ENCODE results near the gene CDC45.

Gene CDC45

DNA sequence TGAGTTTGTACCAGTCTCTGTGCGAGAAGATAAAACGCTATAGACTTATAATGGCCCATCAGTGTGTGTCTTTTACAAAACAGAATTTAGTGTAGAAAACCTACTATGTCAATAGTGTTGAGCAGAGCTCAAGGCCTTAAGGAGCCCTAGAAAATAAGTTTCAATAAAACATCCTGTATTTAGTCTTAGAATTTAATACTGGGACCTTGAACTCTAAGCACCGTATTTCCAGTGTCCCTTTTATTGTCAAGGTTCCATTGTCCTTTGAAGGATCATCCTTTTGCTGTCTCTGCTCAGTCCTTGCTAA lies 16.6 kb downstream of the CDC45 start:
- DNase-seq (ENCODE audit: low read depth in 2 of 2): no peak

DNA sequence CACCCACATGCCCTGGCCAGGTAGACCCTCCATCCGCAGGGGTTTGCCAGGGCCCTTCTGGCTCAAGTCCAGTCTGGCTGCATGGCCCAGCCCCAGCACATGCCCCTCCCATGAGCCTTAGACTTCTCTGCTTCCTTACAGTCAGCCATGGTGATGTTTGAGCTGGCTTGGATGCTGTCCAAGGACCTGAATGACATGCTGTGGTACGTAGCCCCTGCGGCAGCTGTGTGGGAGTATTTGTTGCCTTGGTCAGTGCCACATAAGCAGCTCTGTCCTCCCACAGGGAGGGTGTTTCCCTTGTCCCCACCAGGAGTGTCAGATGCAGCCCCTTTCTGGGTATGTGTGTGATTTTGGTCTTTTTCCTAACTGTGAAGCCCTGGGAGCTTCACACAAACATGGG lies 17.5 kb downstream of the CDC45 start:
- DNase-seq (ENCODE audit: low read depth in 2 of 2): no peak

DNA sequence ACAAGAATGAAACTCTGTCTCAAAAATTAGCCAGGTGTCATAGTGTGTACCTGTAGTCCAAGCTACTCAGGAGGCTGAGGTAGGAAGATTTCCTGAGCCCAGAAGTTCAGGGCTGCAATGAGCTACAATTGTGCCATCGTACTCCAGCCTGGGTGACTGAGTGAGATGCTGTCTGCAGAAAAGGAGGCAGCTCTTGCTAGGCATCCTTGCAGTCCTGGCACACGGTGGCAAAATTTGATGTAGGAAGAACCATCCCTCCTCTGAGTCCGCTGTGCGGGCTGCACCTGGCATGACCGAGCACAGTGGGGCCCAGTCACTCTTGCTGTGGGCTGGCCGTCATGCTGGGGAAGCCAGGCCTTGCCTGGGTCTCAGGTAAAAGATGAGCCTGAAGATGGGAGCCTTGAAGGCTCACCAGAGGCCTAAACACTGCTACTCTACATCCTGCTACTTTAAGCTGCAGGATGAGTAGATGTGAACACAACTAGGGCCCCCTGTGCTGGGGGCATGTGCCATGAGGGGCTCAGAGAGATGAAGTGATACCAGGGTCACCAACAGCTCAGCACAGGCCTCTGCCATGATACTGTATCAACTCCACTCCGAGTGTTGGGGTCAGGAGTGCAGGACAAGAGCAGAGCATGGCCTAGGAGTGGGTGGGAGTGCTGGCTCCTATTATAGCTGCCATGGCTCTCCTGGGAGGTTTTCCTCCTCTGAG lies 18.6 kb downstream of the CDC45 start:
- DNase-seq (ENCODE audit: low read depth in 2 of 2): no peak

DNA sequence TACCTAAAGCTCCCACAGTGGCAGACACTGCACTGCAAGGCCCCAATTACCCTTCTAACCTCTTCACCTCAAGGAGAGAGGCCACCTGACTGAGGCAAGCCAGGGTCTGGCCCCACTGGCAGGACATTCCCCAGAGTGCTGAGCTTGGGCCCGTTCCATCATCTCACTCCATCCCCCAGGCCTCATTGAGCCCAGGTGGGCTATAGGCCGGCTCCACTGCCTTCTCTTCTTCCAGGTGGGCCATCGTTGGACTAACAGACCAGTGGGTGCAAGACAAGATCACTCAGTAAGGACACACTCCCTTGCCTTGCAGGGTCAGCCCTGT lies 19.1 kb downstream of the CDC45 start:
- no peak for DNase-seq (ENCODE audit: low read depth in 2 of 2)

DNA sequence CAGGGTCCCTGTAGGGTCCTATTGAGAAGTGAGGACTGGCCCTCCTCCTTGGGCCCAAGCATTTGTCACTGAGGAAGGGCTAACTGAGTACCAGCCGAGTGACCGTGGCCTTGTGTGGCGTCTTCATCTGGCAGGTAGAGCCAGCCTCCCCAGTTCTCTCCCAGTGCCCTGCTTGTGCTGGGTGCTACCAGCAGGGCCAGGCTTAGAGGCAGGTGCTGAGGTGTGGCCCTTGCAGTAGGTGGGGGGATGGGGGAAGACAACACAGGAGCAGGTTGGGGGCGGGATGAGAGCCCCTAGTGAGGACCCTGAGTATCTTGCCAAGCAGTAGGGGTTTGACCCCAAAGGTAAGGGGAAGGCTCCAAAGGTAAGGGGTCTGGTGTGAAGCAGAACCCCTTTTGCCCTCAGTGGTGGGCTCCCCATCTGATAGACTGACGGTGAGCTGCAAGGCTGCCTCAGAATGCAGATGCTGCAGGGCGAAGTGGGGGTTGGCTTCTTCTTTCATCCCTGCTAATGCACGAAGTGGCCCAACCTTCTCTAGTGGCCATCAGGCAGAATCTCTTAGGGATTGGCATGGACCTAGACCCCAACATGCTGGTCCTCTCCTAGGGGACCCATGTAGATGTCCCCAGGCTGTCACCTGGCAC lies 19.6 kb downstream of the CDC45 start:
- DNase-seq (ENCODE audit: low read depth in 2 of 2): no peak

DNA sequence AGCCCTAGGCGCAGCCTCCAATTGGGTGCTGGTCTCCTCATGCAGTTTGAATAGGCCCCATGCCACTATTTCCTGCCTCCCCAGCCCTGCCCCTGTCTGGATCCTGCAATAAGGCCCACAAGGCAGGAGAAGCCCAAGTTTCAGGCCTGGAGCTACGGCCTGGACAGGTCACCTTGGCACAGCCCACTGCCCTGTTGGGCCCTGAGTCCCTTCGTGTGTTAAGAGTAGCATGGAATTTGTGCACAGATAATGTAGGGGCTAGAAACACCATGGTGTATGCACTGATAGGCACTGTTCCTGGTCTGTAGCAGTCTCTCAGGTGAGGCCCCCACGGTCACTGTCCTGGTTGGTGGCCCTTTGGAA lies 20.1 kb downstream of the CDC45 start:
- no peak for DNase-seq (ENCODE audit: low read depth in 2 of 2)

DNA sequence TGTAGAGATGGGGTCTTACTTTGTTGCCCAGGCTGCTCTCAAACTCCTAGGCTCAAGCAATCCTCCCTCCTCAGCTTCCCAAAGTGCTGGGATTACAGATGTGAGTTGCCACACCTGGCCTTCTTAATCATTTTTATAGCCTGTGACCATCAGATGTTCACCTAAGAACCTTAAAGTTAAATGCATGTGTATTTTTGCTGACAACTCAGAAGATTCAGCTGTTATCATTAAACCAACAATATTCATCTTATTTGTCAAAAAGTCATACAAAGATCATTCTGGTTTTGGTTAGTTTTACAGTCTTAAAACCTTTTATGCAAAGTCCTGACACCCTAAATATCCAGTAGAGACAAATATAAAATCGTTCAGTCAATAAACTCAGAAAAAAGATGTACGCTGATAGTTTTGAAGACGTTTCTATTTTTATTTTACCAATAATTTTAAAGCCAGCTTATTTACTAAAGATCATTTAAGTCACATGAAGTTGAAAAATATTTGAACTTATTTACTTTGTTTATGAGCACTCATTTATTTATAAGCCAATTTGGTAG lies 22.3 kb downstream of the CDC45 start:
- DNase-seq (ENCODE audit: low read depth in 2 of 2): no peak

DNA sequence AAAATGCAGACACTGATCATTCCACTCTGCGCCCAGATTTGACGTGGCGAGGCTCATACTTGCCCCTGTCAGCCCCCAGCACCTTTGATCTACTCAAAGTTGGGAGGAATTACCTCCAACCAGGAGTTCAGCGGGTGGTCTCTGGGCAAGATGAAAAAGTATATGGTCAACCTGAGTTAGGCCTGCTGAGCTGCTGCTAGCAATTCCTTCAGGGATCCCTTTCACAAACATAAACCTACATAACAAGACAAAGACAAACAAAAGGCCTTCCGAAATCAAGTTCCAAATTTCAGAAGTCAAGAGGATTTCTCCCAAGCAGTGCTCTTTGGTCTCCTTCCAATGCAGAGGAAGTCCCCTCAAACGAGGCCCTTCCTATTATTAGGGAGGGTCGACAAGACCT lies 23.6 kb downstream of the CDC45 start:
- no peak for DNase-seq (ENCODE audit: low read depth in 2 of 2)

DNA sequence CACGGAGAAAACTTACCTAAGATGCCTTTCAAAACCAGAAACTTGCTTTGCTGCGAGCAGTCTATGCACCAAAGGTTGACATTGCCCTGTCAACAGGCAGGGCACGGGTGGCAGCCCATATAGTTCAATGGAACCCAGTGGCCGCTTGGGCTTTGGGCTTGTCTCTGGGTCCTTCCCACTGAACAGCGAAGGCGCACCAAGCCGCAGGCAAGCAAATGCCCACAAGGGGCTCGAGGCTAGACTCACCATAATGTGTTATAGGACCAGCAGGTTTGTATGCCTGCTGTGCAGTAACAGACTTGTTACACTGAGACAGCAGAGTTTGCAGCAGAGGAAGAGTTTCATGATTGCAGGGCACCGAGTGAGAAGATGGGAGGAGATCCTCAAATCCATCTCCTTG lies 24.1 kb downstream of the CDC45 start:
- DNase-seq (ENCODE audit: low read depth in 2 of 2): no peak

DNA sequence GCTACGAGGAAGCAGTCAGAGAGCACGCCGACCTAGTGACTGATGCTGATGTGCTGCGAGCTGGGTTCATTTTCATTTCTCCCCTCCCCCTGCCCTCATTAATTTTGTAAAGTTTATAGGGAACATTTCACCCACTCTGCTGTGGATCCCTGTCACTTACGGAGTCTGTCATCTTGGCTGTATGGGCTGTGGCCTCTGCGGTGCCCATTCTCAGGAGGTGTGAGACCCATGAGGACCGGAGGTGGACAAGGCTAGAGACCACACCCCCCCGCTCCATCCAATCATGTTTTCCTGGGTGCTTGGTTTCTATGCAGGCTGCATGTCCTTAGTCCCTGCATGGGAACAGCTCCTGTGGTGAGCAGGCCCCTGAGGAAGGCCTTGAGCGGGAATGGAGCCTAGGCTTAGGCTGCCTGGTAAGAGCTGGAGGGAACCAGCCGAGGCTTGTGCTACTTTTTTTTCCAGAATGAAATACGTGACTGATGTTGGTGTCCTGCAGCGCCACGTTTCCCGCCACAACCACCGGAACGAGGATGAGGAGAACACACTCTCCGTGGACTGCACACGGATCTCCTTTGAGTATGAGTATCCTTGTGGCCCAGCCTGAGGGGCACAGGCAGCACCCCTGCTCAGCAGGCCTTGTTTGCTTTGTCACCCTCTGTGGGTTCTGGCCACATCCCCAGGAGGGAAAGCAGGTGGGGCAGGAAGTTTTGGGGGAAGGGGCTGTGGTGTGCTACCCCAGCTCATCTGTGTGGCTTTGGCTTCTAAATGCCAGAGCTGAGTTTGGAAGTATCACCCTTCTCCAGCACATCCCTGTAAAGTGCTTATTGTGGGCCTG lies 25.4 kb downstream of the CDC45 start:
- DNase-seq (ENCODE audit: low read depth in 2 of 2): no peak

DNA sequence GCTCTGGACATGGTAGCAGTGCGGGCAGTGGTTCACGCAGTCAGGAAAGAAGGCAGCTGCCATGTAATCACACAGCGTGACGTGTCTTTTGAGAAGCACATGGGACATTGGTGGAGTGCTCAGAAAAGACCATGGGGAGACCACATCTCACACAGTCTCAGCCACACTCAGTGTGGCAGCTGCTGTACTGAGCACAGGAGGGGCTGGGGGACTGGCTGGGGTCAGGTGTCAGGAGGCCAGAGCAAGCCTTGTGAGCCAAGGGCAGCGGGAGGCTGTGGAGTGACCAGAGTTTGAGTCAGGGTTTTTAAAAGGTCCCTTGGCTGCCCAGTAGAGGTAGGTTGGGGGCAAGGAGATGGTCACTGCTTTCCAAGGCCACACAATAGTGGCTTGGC lies 26.0 kb downstream of the CDC45 start:
- no peak for DNase-seq (ENCODE audit: low read depth in 2 of 2)

DNA sequence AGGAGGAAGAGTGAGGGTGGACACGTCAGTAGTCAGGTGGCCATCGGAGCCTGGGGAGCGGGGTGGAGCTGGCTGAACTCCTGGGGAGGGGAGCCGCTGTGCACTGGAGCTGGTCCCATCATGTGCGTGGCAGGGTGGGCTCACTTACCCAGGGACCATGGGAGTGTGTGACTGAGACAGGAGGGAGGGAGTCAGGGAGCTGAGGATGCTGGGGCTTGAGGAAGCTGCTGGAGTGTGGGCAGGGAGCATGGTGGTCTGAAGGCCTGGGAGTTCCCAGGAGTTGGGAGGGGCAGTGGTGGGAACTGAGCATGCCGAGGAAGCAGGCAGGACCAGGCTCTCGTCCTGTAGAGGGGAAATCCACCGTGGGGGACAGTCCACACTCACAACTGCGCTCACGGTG lies 26.5 kb downstream of the CDC45 start:
- DNase-seq (ENCODE audit: low read depth in 2 of 2): no peak

DNA sequence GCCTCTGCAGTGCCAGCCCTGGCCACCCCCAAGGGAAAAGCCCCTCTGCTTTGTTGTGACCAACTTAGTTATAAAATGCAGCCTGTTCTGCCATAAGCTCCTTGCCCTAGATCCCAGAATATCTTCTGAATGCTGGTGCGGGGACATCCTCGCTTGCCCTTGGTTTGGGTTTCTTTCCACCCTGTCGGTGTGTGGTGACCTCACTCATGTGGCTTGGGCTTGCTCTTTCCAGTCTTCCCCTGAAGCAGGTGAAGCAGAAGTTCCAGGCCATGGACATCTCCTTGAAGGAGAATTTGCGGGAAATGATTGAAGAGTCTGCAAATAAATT lies 27.8 kb downstream of the CDC45 start:
- DNase-seq (ENCODE audit: low read depth in 2 of 2): no peak

DNA sequence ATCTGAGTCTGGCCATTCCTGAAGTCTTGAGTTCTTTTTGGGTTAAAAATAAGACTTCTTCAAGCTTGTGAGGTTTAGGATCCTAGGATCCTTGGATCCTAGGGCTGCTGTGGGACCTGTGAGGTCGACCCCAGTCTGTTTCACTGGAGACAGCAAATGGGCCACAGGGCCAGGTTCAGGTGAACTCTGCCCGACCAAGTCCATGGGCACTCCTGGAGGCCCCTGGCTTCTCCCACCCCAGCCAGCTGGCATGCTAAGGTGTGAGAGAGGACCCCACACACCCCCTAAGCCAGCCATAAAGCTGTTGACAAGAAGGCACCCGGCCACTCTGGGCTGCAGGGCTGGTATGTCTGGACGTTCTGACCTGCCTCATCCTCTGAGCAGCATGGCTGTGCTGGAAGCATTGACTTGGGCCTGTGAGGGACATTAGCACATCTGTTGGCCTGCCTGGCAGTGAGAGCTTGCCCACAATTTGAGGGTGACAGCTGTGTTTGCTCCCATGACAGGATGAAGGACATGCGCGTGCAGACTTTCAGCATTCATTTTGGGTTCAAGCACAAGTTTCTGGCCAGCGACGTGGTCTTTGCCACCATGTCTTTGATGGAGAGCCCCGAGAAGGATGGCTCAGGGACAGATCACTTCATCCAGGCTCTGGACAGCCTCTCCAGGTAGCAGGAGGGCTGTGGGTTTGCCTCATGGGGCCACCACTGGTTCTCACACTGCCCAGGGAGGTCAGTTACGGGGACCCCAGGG lies 28.5 kb downstream of the CDC45 start:
- no peak for DNase-seq (ENCODE audit: low read depth in 2 of 2)

DNA sequence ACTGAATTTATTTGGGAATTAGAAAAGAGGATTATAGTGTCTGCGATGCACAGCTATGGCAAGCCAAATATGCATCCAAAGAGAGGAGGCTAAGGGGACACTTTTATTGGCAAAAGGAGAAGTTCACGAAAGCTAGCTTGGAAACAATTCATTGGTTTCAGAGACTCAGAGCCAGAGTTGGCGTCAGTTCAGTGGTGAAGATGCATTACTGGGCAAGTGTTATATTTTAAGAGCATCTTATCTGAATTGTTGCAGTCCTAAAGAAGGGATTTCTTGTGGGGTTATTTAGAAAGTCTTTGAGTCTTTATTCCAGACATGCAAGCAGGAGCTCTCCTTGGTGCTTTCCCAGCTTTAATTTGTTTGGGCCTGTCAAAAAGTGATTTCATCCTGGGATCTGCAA lies 29.5 kb downstream of the CDC45 start:
- DNase-seq (ENCODE audit: low read depth in 2 of 2): no peak

DNA sequence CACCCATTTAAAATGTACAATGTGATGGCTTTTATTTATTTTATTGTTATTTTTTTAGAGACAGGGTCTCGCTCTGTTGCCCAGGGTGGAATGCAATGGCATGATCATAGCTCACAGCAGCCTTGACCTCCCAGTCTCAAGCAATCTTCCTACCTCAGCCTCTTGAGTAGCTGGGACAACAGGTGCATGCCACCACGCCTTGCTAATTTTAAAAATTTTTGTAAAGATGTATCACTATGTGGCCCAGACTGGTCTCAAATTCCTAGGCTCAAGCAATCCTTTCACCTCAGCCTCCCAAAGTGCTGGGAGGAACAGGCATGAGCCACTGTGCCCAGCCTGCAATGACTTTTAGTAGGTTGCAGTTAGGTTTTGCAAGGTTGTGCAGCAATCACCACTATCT lies 30.2 kb downstream of the CDC45 start:
- no peak for DNase-seq (ENCODE audit: low read depth in 2 of 2)

DNA sequence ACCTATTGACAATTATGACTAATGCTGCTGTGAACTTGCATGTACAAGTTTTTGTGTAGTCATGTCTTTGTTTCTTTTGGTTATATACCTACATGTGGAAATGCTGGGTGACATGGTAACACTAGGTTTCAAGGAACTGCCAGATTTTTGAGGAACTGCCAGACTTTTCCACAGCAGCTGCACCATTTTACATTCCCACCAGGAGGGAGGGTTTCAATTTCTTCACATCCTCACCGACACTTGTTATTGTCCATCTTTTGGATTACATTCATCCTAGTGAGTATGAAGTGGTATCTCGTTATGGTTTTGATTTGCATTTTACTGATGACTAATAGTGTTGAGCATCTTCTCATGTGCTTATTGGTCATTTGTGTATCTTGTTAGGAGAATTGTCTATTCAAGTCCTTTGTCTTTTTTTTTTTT lies 31.2 kb downstream of the CDC45 start:
- DNase-seq (ENCODE audit: low read depth in 2 of 2): no peak

DNA sequence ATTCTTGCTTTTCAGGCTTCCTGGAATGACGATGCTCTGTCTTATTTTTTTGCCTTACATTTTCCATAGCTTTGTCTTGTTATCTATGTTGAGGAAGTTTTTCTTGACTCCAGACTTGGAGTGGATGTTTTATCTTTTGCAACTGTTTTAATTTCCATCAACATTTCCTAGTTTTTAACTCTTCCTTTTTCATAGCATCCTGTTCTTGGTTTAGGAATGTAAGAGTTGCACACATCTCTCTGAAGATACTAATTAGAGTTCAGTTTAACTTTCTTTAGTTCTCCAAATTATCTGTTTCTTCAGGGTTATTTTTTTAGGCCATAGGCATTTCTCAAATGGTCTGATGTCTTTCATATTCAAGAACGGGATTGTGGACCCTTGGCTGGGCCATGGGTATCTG lies 34.1 kb downstream of the CDC45 start:
- no peak for DNase-seq (ENCODE audit: low read depth in 2 of 2)

DNA sequence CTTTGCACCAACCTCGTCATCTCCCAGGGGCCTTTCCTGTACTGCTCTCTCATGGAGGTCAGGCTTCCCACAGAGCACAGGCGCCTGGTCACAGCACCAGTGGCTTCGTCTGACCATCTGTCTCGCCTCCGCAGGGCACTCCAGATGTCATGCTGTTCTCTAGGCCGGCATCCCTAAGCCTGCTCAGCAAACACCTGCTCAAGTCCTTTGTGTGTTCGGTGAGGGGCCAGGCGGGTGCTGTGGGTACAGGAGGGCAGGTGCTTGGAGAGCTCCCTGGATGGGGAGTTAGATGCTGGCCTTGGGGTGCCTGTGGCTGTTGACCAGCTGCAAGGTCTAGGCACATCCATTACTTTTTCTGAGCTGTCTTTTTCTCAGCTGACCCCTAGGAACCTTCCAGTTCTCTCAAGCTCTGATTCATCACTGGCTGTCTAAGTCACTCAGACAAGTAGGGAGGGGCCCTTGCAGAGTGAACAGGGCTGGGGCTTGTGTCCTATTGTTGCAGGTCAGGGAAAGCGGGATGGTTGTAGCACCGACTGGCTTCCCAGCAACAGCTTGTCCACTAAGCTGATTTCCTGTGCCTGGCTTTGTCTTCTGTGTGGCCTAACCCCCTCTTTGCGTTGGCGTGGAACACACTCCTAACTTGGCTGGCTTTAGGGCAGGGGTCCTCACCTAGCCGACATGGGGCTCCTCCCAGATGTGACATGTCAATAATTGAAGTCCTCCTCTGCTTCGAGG lies 35.3 kb downstream of the CDC45 start:
- no peak for DNase-seq (ENCODE audit: low read depth in 2 of 2)

DNA sequence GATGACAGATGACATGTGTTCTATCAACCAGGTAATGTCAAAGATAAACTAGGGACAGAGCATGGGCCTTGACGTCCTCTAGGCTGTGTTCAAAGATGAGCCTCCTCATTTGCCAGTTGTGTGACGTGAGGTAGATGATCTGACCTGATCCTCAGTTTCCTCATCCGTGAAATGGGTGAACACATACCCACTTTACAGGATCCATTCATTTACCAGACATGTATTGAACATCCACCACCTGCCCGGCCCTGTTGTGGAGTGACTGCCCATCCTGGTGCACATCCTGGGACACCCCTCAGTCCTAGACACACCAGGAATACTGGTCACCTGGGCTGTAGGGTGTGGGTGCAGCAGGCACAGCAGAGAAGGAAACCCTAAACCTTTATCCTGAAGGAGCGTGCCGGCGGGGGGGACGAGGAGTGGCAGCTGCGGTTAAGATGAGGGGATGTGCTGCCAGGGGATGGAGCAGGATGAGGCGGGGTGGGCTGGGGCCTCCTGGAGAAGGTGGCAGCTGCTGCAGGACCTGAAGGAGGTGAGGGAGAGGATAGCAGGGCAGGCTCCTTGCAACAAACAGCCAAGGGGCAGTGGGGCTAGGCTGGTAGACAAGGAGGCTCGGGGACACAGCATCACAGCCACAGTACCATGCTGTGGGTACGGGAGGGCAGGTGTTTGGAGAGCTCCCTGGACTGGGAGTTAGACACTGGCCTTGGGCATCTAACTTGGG lies 36.1 kb downstream of the CDC45 start:
- DNase-seq (ENCODE audit: low read depth in 2 of 2): no peak
